CD4-positive, alpha-beta T cell treated with Interferon alpha-2 for 1 hour (primary cell): ENCODE results near the gene PLEKHA1.

Experiments used
- DNase-seq, 2 donors: peaks; one replicate each; pipeline ENCODE4 v3.0.0-alpha.2; 2020 to 2022

Gene PLEKHA1

DNA sequence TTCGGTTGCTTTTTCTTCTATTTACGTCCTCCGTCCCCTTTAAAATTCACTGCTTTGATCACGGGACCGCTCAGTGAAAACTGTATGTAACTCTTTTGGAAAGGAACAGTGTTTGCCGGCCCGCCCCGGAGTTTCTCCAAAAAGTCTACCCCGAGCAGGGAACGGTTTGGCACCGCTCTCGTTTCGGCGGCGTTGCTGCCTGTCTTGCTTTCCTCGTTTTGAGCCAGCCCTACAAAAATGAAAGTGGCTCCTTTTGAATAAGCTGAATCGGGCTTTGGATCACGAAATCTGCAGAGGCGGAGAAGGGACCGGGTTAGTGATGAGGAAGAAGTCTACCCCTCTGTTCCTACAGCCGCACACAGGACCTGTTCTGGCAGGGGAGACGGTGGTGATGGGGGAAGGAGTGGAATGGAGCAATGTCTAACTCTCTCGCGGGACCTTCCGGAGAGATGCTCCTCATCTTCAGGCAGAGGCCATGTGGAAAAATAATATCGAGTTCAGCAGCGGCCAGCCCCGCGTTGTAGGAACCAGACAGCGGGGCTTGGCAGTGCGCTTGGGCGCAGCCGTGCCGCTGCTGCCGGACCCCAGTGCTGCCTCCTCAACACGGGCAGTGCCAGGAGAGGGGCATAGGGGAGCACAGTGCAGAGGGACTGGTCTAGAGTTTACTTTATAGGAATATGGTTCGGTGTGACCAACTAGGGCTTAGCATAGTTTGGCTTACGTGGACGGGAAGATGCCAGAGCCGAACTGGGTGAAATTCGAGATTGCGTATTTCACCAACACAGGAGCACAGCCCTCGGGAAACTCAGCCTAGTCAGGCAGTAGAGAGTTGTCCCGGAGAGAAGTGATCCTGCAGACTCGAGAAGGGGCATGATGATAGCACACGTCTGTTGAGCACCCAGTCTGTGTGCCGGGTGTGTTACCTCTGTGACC, 88.3 kb downstream of the PLEKHA1 start:
- no peak for DNase-seq

DNA sequence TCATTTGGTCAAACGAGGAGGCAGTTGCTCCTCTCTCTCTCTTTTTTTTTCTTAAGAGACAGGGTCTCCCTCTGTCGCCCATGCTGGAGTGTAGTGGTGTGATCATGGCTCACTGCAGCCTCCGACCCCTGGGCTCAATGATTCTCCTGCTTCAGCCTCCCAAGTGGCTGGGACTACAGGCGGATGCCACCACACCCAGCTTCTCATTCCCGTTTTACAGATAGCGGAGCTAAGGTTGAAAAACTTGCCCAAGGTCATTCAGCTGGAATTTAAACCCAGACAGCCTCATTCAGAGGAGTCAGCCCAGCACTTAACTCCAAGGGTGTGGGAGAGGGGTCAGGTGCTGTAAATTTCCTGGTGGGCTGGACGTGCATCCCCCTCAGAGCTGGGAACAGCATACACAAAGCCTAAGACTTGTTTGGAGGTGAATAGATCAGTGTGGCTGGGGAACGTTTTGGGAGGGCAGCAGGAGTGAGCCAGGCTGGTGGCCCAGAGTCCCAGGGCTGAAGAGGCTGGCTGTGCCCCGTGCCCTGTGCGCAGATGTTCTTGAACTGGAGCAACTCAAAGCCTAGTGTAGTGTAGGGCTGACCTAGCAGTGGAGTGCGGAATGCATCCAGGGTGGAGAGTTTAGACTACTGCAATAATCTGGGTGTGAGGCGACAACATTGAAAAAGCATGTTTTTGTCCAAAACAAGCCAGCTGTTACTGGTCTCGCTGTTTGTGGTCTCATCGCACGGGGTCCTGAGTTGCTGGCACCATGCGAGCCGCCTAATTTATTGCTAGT, 89.2 kb downstream of the PLEKHA1 start:
- no peak for DNase-seq

DNA sequence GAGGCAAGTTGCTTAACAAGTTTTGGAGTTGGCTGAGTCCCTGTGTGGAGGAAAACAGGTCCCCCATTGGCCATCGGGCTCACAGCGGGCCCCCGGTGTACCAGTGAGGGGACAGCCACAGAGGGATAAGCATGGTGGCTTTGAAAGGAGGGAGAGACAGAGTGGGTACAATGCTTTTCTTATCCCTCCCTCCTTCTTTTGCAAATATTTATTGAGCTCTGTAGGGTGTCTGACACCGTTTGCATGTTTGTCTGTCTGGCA, 89.7 kb downstream of the PLEKHA1 start:
- DNase-seq, result no peak

DNA sequence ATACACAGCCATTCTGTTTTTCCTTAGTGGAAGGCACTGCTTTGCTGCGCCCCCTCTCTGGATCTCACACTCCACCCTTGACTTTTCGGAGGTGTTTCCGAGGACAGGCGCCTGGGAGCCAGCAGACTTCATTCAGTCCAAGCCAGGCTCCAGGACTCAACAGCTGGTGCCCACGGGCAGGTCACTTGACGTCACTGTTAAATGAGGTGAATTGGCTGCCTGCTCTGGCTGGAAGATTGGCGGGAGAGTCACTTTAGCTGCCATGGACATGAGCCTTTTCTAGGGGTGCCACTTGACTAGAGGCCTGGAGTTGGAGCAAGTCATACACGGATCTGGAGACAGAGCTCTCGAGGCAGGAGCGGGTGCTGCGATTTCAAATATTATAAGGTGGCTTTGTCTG, 90.1 kb downstream of the PLEKHA1 start:
- no peak for DNase-seq

DNA sequence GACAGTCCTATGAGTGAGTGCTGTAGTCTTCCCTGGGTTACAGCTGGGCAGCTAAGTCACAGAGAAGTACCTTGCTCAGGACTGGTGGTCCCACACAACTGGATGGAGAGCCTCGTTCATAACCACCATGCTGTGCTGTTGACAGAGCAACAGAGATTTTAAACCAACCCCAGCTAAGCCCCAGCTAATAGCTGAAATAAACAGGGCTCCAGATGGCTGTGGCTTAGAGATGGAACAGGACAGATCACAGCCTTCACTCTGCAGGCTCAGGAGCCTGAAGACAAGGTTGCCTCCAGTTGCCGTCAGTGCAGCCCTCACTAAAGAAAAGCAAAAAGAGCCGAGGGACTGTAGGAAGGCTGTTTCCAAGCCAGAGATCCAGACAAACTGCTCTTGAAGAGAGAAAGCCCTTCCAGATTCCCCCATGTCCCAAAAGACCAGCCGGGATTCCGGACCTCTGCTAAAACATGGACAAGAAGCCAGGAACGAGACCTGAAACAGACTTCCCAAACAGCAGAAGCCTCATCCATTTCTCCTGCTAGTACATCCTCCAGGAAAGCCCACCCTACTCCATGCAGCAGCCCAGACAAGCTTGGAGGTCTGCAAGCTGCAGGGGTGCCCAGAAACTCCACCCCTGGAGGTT, 91.0 kb downstream of the PLEKHA1 start:
- no peak for DNase-seq

DNA sequence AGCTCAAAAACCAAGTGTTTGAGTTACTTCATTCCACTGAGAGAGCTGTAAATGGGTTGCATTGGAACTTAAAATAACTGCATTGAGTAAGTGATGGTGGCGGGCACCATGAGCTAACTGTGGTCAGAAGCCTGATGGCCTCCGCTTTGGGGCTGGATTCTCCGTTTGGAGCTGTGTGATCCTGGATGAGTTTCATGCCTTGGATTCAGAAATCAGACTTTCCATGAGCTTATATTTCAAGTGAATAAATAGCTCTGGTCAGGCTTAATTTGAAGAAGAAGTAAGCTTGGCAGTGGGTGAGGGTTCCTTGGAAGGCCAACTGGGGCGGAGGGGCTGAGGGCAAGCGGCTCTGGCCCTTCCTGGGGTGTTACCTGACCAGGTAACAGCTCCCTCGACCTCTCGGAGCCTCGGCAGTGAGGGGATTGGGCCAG, 92.5 kb downstream of the PLEKHA1 start:
- no peak for DNase-seq

DNA sequence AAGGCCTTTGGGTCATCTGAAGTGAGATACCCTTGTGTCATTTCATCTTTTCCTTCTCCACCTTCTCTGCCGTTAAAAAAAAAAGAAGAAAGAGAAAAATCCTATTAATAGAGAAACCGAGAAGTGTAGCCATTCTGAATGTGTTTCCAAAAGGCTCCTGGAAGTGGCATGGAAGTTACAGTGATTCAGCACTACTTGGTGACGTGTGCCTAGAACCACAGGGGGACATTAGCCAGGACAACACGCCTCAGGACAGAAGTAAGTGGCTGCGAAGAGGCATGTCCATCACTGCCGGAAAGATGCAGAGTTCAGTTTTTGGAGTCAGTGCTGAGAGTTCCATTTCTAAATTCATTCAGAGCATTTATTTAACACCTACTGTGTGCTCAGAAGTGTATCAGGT, 93.2 kb downstream of the PLEKHA1 start:
- no peak for DNase-seq

DNA sequence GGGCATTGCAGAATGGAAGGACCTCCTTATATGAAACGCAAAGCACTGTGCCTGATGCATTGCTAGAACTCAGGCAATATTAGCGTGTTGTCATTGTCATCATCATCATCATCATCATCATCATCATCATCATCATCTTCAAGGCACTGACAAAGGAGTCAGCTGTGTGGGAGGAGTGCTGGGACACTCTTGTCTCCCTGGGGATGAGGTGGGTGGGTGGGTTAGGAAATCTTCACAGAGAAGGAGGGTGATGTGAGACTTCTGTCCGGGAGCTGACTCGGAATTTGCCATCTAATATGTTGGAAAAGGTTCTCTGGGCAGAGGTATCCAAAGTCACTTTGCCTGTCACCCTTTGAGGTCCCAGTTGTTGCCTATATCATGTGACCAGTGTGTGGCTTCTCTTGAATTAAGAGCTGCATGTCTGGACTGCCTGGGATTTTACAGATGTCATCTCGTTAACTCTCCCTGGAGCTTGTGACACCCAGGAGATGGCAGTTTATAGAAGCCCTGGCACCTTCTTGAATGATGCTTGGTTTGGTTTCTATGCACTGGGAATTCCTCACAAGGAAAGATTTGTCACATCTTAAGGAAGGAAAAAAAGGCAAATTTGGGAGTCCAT, 93.9 kb downstream of the PLEKHA1 start:
- DNase-seq, result no peak

DNA sequence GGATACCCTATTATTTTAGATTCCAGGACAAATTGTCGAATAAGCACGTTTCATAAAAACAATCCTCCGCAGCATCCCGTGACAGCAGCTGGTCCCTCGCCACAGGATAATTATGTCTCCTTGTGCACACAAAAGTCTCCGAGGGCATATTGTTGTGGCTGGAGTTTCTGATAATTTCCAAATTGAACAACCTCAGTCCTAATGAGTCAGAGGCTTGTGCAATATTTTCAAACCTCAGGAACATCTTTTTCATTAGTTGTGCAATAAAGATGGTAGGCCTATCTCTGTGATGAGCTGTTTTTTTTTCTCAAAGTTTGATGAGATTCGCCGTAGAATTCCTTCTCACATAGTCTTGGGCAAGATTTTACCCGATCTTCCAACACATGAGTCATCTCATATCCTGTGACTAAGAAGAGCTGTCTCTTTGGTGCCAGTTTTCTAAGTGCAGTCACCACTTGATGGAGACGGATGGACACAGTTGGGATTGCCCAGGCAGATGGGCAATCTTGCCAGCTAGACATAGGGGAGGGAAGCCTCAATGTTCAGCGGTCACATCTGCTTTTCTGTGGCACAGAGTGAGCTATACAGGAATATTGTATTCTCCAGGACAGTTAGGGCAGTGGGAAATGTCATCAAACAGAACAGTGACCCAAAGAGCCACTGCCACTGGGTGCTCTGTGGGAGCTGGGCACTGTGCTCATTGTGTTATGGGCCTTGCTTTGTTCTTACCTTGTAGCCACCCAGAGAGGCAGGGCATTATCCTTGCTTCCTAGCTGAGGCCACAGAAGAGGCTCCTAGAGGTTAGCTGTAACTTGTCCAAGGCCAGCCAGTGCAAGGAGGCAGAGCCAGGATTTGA, 94.6 kb downstream of the PLEKHA1 start:
- DNase-seq, result peak in 1 of 2 donors; percentile 19

DNA sequence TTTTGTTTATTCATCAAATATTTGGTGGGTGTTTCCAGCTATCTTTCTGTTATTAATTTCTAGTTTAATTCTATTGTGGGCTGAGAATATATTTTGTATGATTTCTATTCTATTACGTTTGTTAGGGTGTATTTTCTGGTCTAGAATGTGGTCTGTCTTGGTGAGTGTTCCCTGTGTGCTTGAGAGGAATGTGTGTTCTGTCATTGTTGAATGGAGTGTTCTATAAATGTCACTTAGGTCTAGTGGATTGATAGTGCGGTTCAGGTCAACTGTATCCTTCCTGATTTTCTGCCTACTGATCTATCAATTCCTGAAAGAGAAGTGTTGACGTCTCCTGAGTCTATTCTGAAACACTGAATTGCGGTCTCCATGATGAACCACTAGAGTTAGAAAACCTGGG, 95.3 kb downstream of the PLEKHA1 start:
- DNase-seq, result no peak

DNA sequence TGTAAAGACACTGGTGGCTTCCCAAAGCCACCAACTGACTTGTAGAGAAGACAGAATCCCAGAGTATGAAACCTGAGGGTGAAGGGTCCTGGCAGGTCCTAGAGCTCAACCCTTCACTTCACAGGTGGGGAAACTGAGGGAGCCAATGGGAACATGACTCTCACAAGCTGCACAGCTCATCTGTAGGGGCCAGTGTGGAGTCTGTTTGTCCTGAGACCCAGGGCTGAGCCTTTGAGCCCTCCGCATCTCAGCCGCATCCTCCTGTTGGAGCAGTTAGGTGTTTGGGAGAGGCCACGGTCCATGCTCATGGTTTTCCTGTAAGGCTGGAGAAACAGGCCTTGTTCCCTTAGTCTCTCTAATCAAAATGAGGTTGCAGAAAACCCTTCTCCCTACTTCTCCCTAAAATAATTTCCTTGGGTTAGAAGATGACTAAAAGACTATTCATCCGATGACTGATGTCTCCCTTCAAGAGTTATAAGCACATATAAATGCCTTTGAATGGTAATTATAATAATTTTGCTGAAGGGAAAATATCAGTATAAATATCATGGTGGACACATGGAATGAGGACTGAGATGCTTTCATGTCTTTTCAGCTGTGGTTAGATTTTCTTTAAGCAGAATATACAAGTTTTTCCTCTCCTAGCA, 97.1 kb downstream of the PLEKHA1 start:
- no peak for DNase-seq

DNA sequence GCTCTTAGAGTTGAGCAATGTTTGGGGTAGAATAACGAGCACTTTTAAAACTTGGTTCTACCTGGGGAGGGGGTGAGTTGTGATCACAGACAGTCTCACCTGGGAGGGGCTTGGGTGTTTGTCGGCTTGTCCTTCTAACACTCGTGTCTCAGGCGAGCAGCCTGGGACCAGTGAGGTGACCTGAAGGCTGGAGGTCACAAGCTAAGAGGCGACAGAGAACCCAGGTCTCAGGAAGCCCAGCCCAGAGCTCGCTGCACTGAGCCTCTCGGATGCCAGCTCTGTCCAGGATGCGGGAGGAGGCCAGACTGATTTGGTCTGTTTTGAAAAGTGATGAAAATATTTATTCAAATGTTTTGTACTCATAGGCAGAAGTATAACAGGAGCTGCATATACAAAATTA, 98.6 kb downstream of the PLEKHA1 start:
- DNase-seq, result no peak

DNA sequence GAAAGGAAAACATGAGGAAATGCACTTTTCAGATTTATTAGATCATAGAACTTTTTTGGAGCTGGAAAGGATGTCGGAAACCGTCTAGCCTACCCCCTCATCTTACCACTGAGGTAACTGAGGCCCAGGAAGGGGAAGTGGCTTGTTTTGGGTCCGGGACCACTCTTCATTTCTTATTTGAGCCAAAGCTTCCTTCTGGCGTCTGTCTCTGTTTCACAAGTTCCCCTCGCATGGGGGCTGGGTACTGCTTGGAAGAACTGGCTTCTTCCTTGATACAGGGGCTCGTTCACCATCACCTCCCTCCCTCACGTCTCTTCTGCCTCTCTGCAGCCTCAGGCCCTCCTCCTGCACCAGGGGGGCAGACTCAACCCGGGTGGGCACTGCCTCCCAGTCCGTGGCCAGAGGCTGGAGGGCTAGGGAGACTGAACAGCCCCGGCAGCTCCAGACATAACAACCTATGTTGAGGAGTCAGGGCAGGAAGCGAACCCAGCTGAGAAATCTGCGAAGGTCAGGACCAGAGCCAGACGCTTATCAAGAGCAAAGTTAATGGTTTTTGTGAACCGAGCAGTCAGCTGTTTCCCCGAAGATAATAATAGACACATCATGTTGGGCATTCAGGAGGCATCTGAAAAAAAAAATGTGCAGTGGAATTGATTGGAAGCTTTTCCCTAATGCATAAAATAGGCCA, 99.8 kb downstream of the PLEKHA1 start:
- no peak for DNase-seq

DNA sequence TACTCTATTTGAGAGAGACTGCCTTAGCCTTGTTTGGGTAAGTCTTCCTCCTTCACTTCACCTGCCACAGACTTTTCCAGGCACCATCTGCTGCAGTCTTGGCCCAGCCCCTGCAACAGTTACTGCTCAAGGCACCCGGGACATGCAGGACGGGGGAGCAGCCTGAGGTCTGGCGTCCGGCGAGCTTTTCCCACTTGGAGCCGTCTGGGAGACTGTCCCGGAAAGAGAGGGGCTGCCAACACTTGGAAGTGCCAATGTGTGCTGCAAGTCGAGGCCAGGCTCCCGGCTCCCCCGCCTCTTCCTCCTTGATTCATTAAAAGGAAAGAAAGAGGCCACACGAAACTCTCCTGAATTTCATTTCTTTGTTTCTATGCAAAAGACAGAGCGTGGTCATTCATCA, 100.6 kb downstream of the PLEKHA1 start:
- DNase-seq, result no peak

DNA sequence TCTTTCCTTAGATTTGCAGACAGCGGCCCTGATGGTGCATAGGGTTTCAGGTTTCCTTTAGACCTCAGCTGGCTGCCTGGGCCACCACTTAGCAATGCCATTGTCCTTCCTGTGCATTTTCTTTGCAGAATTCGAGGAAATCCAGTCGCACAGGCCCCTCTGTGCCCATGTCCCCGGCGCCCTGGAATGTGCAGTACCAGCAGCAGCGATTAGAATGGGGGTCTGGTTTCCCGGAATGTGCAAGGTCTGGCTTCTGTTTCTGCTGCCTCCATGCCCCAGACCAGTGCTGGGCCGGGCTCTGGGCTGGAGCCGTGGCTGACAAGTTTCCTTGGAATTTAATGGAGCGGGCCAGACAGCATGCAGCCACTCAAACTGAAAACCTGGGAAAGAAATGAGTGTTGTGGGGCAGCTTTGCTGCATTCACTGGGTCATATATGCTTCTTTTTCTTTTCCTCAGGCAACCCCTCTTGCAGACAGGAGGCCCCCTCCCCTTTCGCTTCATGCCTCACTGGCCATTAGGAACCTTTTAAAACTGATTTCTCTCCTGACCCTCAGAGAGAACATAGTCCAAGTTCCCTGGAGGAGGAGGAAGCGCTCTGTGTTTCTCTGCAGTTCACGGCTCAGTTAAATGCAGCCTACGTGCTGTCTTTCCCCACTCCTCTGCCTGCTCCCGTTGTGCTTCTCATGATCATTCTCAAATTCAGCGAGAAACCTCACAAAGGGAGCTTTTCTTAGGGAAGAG, 101.3 kb downstream of the PLEKHA1 start:
- no peak for DNase-seq

DNA sequence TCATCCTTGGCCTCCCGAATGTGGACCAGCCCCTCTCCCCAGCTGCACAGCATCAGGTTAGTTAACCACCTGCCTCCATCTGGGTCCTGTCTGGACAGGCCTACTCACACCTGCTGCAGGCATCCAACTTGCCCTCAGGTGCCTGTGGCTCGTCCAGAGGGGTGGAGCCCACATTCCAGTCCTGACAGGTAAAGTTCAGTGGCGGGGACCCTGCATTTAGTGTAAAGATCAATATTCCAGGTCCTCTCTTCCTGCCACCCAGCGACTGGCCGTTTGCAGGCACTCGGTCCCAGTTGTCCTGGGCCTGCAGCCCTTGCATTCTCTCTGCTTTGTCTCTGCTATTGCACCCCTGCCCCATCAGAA, 101.8 kb downstream of the PLEKHA1 start:
- DNase-seq, result no peak

DNA sequence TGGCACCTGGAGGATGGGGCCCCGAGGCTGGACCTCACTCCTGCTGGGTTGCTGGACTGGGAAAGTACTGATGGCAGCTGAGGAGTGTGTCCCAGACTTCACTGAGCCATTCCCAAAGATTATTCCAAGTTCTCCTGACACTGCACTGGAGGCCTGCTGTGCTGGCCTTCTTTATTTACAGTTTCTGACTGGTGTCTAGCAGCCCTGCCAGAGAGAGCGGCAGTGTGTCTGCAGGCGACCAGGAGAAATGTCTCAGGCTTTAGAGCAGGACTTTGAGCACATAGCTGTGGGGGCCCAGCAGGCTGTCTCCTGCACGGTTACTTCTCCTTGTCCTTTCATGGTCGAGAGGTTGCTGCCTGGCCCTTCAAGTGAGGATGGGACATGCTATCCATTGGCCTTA, 102.9 kb downstream of the PLEKHA1 start:
- DNase-seq, result no peak

DNA sequence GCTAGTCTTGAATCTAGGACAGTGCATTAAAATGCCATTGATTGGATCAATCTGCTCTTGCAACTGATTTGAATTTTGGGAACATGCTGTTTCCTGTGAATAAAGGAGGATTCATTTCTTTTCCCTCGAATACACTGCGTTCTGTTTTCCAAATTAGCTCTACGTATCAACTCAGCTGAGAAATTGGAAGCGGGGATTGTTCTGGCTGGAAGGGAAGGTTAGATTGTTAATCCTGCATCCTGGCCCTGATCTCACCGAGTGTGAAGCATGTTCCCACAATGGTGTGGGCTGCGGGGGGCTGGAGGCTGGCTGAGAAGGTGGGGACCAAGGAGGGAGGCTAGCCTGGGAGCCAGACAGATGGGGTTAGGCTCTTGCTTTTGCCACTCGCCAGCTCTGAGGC, 104.5 kb downstream of the PLEKHA1 start:
- DNase-seq, result no peak

DNA sequence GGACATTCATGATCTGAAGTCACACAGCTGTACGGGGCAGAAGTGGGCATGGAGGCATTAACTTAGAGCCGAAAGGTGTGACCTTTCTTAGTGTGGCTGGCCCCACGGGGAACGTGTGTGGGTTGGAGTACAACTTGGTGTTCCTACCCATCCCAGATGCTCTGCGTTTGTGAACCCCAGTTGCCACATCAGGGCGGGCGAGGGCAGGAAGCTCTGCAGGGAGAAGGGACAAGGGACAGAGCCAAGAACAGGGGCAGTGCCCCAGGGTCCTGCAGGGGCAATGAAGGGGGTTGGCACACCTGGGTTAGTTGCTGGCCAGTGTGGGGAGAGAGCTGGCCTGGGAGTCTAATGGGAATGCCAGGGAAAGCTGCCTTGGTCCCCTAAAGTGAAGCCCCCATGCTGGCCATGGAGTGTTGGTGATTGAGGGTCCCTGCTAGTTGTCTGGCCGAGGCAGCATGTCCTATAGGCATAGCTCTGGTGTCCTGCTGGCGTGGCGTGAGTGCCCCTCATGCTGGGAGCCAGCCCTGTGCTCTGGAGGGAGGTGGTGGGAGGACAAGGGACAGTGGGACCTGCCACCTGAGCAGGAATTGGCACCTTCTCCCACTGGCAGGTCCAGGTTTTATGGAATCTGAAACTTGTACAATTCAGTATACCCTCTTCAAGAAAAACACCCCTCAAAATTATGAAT, 105.8 kb downstream of the PLEKHA1 start:
- no peak for DNase-seq
